OCI-LY3 (cell line): ENCODE data around the gene PLPP2.

Source experiments
- EZH2phosphoT487 ChIP-seq: fragments of 200-600 bp; shearing (Covaris generic); IDR thresholded peaks from 2 replicates; pipeline ENCODE4 v1.6.1; 2018; ENCODE audit warnings: antibody characterized with exemption, mixed run types, low read depth
- TF ChIP-seq, protein P1 (sequence below): fragments of 200-600, 300-600 bp; sonication (generic); IDR thresholded peaks from 2 replicates; pipeline ENCODE4 v1.5.1; 2014; ENCODE audit warnings: antibody characterized with exemption, low read length, low read depth

DNA sequence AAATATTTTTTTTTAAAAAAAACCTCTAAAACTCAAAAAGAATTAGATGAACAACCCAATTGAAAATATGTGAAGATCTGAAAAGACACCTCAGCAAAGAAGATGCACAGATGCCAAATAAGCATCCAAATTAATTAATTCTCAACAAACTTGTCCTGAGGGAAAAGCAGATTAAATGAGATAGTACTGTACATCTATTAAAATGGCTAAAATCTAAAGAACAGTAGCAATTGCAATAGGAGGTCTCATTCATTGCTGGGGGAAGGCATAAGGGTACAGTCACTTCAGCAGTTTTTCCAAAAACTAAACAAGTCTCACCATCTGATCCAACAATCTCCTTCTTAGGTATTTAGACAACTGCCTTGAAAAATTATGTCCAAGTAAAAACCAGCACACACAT is 22.0 kb downstream of the PLPP2 start:
- TF ChIP-seq, protein P1, sequence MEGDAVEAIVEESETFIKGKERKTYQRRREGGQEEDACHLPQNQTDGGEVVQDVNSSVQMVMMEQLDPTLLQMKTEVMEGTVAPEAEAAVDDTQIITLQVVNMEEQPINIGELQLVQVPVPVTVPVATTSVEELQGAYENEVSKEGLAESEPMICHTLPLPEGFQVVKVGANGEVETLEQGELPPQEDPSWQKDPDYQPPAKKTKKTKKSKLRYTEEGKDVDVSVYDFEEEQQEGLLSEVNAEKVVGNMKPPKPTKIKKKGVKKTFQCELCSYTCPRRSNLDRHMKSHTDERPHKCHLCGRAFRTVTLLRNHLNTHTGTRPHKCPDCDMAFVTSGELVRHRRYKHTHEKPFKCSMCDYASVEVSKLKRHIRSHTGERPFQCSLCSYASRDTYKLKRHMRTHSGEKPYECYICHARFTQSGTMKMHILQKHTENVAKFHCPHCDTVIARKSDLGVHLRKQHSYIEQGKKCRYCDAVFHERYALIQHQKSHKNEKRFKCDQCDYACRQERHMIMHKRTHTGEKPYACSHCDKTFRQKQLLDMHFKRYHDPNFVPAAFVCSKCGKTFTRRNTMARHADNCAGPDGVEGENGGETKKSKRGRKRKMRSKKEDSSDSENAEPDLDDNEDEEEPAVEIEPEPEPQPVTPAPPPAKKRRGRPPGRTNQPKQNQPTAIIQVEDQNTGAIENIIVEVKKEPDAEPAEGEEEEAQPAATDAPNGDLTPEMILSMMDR, result no peak
- TF ChIP-seq EZH2phosphoT487, result no peak
